Prostate gland (tissue), 2 donors: Measurements from ENCODE around the gene ATRN.

Experiments
- POLR2A ChIP-seq: fragments of 450-650 bp; IDR thresholded peaks from one replicate; pipeline ENCODE4 v1.6.1; 2016; ENCODE audit warnings: antibody characterized with exemption, mild to moderate bottlenecking
- TF ChIP-seq, protein P1 (sequence below), 4 experiments: fragments of 200-600 bp in 2 of 4; fragments of 450-650 bp in 2 of 4; sonication (generic) in 2 of 4; IDR thresholded peaks; 1 replicate in 3 of 4; 2 replicates in 1 of 4; pipeline ENCODE4 v1.5.1; 2016 to 2019; ENCODE audit warnings: antibody characterized with exemption in 4 of 4, mild to moderate bottlenecking in 2 of 4, moderate library complexity in 2 of 4

DNA sequence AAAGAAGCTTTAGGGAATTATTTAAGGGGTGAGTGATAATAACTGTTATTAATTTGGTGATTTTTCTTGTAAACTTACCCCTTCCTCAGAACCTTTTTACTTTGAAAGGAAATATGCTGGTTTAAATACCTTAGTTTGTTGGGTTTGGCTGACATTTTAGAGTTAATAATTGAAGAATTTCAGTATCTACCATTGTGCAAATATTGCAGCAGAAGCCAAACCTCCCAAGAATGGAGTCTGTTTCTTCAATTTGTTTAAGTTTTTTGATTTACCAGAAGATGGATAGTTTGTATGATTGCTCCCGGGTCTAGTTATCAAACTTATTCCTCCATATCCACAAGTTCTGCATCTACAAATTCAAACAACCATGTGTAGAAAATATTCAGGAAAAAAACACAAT is 77.1 kb downstream of the ATRN start:
- TF ChIP-seq, protein P1, sequence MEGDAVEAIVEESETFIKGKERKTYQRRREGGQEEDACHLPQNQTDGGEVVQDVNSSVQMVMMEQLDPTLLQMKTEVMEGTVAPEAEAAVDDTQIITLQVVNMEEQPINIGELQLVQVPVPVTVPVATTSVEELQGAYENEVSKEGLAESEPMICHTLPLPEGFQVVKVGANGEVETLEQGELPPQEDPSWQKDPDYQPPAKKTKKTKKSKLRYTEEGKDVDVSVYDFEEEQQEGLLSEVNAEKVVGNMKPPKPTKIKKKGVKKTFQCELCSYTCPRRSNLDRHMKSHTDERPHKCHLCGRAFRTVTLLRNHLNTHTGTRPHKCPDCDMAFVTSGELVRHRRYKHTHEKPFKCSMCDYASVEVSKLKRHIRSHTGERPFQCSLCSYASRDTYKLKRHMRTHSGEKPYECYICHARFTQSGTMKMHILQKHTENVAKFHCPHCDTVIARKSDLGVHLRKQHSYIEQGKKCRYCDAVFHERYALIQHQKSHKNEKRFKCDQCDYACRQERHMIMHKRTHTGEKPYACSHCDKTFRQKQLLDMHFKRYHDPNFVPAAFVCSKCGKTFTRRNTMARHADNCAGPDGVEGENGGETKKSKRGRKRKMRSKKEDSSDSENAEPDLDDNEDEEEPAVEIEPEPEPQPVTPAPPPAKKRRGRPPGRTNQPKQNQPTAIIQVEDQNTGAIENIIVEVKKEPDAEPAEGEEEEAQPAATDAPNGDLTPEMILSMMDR (IDR thresholded peaks at IDR 0.05), result no peak
- TF ChIP-seq POLR2A, result no peak
